LNCAP (cell line): ENCODE measurements around the gene MX1.

Experiments used
- TF ChIP-seq, protein P1 (sequence below): fragments of 450-650 bp; IDR thresholded peaks from 2 replicates; pipeline ENCODE4 v1.5.1; 2017; ENCODE audit warnings: mild to moderate bottlenecking

Gene MX1

GRCh38 chr21:41494242-41494641 lies 68.2 kb downstream of the MX1 start:
- TF ChIP-seq, protein P1, sequence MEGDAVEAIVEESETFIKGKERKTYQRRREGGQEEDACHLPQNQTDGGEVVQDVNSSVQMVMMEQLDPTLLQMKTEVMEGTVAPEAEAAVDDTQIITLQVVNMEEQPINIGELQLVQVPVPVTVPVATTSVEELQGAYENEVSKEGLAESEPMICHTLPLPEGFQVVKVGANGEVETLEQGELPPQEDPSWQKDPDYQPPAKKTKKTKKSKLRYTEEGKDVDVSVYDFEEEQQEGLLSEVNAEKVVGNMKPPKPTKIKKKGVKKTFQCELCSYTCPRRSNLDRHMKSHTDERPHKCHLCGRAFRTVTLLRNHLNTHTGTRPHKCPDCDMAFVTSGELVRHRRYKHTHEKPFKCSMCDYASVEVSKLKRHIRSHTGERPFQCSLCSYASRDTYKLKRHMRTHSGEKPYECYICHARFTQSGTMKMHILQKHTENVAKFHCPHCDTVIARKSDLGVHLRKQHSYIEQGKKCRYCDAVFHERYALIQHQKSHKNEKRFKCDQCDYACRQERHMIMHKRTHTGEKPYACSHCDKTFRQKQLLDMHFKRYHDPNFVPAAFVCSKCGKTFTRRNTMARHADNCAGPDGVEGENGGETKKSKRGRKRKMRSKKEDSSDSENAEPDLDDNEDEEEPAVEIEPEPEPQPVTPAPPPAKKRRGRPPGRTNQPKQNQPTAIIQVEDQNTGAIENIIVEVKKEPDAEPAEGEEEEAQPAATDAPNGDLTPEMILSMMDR = no peak

GRCh38 chr21:41497008-41497407 lies 71.0 kb downstream of the MX1 start:
- TF ChIP-seq, protein P1 = no peak

GRCh38 chr21:41497788-41498187 lies 71.7 kb downstream of the MX1 start:
- TF ChIP-seq, protein P1 = no peak

DNA sequence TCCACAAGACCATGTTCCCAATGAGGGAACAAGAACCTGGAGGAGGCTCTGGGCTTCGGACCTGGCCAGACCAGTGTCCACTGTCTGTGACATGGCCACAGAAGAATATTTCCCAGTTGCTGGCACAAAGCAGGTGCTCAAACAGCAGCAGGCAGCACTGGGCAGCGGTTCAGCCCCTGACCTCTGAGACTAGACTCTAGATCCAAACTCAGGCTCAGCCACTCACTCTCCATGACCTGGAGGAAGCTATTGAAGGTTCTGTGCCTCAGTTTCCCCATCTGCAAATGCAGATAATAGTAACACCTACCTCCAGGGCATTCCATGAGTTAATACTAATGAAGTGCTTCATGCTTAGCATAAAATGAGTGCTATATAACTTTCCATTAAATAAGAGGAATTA lies 73.9 kb downstream of the MX1 start:
- TF ChIP-seq, protein P1 = no peak

DNA sequence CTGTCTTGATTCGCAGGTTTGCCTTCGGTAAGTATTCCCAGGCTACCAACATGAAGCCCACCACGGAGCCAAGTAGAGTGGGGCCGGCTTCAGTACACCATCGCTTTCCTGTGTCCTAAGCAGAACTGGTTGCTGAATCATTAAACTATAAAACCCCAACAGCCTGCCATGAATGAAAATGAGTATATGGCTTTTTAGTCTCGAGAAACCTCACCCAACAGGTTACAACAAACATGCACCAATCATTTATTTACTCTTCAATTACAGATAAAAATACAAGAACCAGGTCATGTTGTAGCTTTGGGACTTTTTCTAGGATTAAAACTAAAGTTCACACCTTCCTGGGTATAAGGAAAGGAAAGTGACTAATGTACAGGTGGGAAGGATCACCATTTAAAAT lies 74.3 kb downstream of the MX1 start:
- TF ChIP-seq, protein P1 = no peak

GRCh38 chr21:41500931-41501381 lies 74.9 kb downstream of the MX1 start:
- TF ChIP-seq, protein P1 = no peak

DNA sequence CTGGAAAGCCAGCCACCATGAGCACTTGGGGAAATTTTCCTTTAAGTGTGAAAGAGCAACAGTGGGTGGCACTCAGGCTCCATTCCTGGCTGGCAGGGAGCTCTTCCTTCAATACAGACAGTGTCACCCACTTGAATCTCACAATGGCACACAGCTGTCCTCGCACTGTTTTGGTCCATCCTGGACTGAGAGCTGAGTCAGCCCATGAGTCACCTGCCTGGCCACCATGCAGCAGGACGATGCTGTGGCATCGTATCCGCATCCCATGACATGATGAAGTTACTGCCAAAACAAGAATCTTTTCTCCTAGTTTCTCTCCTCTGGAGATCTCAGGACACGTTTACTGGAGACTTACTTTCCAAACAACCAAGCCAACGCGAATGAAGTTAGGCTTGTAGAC lies 75.9 kb downstream of the MX1 start:
- TF ChIP-seq, protein P1 = no peak

- TF ChIP-seq, protein P1 = no peak
These were observed 77.3 kb downstream of the MX1 start for GRCh38 chr21:41503331-41503730.
